ENCODE data around the gene BMP7.

DNA sequence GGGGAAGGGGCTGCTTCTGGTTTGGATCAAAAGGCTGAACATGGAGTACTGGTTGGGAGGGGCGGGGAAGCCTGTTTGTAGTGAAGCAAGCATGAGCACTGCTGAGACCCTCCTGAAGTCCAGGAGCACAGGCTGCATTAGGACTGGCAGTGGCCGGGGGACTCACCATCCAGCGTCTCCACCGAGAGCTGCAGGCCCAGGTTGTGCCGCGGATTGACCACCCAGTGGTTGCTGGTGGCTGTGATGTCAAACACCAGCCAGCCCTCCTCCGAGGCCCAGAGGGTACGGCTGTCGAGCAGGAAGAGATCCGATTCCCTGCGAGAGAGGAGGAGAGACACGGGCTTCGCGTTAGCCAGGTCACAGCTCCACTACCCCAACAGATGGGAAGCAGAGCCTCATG lies 64.1 kb downstream of the BMP7 start:
- TF ChIP-seq, protein P1, sequence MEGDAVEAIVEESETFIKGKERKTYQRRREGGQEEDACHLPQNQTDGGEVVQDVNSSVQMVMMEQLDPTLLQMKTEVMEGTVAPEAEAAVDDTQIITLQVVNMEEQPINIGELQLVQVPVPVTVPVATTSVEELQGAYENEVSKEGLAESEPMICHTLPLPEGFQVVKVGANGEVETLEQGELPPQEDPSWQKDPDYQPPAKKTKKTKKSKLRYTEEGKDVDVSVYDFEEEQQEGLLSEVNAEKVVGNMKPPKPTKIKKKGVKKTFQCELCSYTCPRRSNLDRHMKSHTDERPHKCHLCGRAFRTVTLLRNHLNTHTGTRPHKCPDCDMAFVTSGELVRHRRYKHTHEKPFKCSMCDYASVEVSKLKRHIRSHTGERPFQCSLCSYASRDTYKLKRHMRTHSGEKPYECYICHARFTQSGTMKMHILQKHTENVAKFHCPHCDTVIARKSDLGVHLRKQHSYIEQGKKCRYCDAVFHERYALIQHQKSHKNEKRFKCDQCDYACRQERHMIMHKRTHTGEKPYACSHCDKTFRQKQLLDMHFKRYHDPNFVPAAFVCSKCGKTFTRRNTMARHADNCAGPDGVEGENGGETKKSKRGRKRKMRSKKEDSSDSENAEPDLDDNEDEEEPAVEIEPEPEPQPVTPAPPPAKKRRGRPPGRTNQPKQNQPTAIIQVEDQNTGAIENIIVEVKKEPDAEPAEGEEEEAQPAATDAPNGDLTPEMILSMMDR (conservative IDR thresholded peaks at IDR 0.05; ENCODE audit: low read length): no peak
- no peak for TF ChIP-seq EZH2phosphoT487 (IDR thresholded peaks at IDR 0.05; ENCODE audit: borderline replicate concordance)
